Smooth muscle cell (in vitro differentiated cells): ENCODE results near the gene FOSL2. TPM values are rescaled to one million over a fixed set of nuclear protein-coding genes. Genes with fewer than 3 reads are reported as not detected.

Experiments used
- DNase-seq: peaks from one replicate; lab custom pipeline; 2025; ENCODE audit not compliant: unreplicated experiment; lab: John Stamatoyannopoulos, UW
- H2AFZ ChIP-seq: fragments of 200-600 bp; sonication (generic); 2 replicates; pipeline ENCODE4 v1.6.0; 2016; ENCODE audit warnings: antibody characterized with exemption, low read depth, mild to moderate bottlenecking
- H3F3A ChIP-seq: fragments of 200-600 bp; sonication (generic); 2 replicates; pipeline ENCODE4 v1.6.0; 2017; ENCODE audit warnings: antibody characterized with exemption, low read depth
- H3K27ac ChIP-seq: fragments of 200-600 bp; sonication (generic); 2 replicates; pipeline ENCODE4 v1.5.1; 2016; ENCODE audit warnings: low read depth, mild to moderate bottlenecking
- H3K27me3 ChIP-seq: fragments of 200-600 bp; sonication (generic); 2 replicates; pipeline ENCODE4 v1.6.1; 2016; ENCODE audit warnings: low read depth, mild to moderate bottlenecking
- H3K36me3 ChIP-seq: fragments of 200-600 bp; sonication (generic); 2 replicates; pipeline ENCODE4 v1.5.1; 2016; ENCODE audit warnings: low read depth
- H3K4me1 ChIP-seq: fragments of 200-600 bp; sonication (generic); 2 replicates; pipeline ENCODE4 v1.5.1; 2016; ENCODE audit warnings: low read depth
- H3K4me2 ChIP-seq: fragments of 200-600 bp; sonication (generic); 2 replicates; pipeline ENCODE4 v1.6.0; 2016; ENCODE audit warnings: mild to moderate bottlenecking
- H3K4me3 ChIP-seq: fragments of 200-600 bp; sonication (generic); 2 replicates; pipeline ENCODE4 v1.5.1; 2016; ENCODE audit warnings: mild to moderate bottlenecking
- H3K79me2 ChIP-seq: fragments of 200-600 bp; sonication (generic); 2 replicates; pipeline ENCODE4 v1.6.0; 2016; ENCODE audit warnings: low read depth, mild to moderate bottlenecking
- H3K9ac ChIP-seq: fragments of 200-600 bp; sonication (generic); 2 replicates; pipeline ENCODE4 v1.6.0; 2016; ENCODE audit warnings: low read depth
- H3K9me3 ChIP-seq: fragments of 200-600 bp; sonication (generic); replicated peaks from 2 replicates; pipeline ENCODE4 v1.5.1; 2016; ENCODE audit warnings: low read depth
- H4K20me1 ChIP-seq: fragments of 200-600 bp; sonication (generic); 2 replicates; pipeline ENCODE4 v1.6.0; 2016; ENCODE audit warnings: low read depth
- CTCF ChIP-seq: fragments of 200-600 bp; sonication (generic); IDR thresholded peaks from 2 replicates; pipeline ENCODE4 v1.5.1; 2017; ENCODE audit warnings: borderline replicate concordance, mild to moderate bottlenecking, antibody characterized with exemption; ENCODE audit not compliant: insufficient read depth, poor library complexity, severe bottlenecking
- WGBS: methylation state at CpG from one replicate; pipeline ENCODE4 v1.1.7; 2016; ENCODE audit warnings: low lambda C conversion rate; 5-methylcytosine and 5-hydroxymethylcytosine counted together
- polyA plus RNA-seq: library from polyadenylated mRNA; unstranded; fragments of >200 nt; fragmentation: Nextera tagmentation; extraction: Ambion mirVana; gene quantifications from 2 replicates; pipeline ENCODE4 v1.2.1, GENCODE V29; 2016
- total RNA-seq: library from RNA; depleted of rRNA; stranded (reverse); fragments of >200 nt; gene quantifications from 2 replicates; pipeline ENCODE4 v1.2.3, GENCODE V29; 2014

FOSL2 gene
- total and polyA plus RNA-seq, 2 experiments from 2014 or later = 70.8 to 106 TPM

DNA sequence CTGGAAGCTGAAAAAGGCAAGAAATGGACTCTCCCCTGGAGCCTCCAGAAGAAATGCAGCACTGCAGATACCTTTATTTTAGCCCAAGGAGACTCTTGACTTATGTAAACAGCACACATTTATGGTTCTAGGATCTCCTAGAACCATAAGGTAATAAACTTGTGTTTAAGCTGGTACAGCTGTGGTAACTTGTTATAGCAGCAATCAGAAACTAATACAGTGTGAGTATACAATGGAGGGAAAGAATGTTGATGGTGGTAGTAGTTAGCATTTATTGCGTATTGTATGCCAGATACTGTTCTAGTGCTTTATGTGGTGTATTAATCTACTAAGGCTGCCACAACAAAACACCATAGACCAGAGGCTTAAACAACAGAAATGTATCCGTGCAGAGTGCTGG, 40.6 kb downstream of the FOSL2 start:
- TF ChIP-seq CTCF = no peak
- H2AFZ ChIP-seq = no peak overlapping the region
- no peaks in the 10 kb centered on the region for H3K36me3 ChIP-seq

DNA sequence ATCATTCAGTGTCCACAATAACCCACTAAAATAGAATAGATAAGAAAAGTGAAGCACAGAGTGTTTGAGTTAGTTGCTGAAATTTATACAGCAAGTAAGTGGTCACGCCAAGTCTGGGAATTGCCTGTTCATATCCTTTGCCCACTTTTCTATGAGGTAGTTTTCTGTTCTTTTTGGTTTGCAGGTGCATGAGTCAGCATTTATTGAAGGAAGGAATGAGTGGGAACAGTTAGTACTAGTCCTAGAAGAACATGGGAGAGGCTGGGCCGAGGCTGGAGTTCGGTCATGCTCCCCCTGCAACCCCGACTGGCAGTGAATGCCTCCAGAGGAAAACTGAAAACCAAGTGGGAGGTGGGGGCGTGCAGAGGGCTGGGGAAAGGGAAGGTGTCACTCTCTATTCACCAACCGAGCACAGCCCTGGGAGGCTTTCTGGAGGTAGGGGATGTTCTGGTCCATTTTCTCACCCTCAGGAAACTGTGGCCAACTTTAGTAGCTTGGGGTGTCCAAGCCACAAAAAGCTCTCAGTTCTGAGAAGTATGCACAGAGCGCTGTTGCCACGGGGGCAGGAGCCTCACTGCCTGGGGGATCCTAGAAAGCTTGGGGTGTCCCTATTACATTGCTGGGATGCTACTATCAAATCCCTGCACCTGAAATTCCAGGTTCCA, 41.4 kb downstream of the FOSL2 start:
- Histone ChIP-seq H3K79me2 (no peaks in the 10 kb centered on the region), H3K9me3 (no peaks in the 10 kb centered on the region), H3K27ac (no peak overlapping the region), H3K27me3 (no peaks in the 10 kb centered on the region), H2AFZ (no peak overlapping the region), H3K9ac (no peak overlapping the region), H3K36me3 (no peaks in the 10 kb centered on the region), H3K4me3 (no peak overlapping the region), H4K20me1 (no peaks in the 10 kb centered on the region), H3K4me1 (no peaks in the 10 kb centered on the region), H3K4me2 (no peak overlapping the region), H3F3A (no peaks in the 10 kb centered on the region)
- WGBS = 99% methylated on average over 8 of the region's 8 CpGs
- no peak for DNase-seq
- no peak for TF ChIP-seq CTCF

More for the DNA sequence above, 40.6 kb downstream of the FOSL2 start:
- Histone ChIP-seq H3K27ac (no peak overlapping the region), H3K9me3 (no peaks in the 10 kb centered on the region), H3K27me3 (no peaks in the 10 kb centered on the region), H4K20me1 (no peaks in the 10 kb centered on the region), H3K79me2 (no peaks in the 10 kb centered on the region), H3K4me3 (no peak overlapping the region), H3K9ac (no peak overlapping the region), H3F3A (no peaks in the 10 kb centered on the region), H3K4me2 (no peak overlapping the region), H3K4me1 (no peaks in the 10 kb centered on the region)
- no peak for DNase-seq
- WGBS = 98% methylated on average over 2 of the region's 2 CpGs

DNA sequence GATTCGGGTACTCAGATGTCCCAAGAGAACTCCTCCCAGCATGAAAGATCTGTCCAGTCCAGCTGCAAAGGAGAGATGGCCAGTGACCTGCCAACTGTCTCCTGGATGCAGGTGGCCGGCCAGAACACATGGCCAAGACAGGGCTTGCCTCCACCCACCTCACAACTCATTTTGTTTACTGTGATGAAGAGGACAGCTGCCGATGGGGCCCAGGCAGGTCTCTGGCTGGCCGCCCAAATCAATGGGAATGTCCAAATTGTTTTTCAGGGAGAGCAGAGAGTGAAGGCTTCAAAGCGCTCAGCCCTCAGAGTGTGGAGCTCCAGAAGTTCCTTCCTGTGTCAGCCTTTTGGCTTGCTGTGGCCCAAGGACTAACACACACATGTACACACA, 41.9 kb downstream of the FOSL2 start:
- no peak overlapping the region for H3K9ac ChIP-seq
- no peaks in the 10 kb centered on the region for H3F3A ChIP-seq
- H3K27me3 ChIP-seq = no peaks in the 10 kb centered on the region
- TF ChIP-seq CTCF = no peak
- no peak overlapping the region for H3K4me2 ChIP-seq
- 89% methylated on average over 4 of the region's 5 CpGs for WGBS
- H3K27ac ChIP-seq = no peak overlapping the region
- no peak overlapping the region for H2AFZ ChIP-seq
- H3K4me1 ChIP-seq = no peaks in the 10 kb centered on the region
- no peak overlapping the region for H3K4me3 ChIP-seq
- H3K36me3 ChIP-seq = no peaks in the 10 kb centered on the region
- H4K20me1 ChIP-seq = no peaks in the 10 kb centered on the region
- no peaks in the 10 kb centered on the region for H3K79me2 ChIP-seq
- no peaks in the 10 kb centered on the region for H3K9me3 ChIP-seq
- no peak for DNase-seq

- no peak overlapping the region for H3K27ac ChIP-seq
- H3K27me3 ChIP-seq = no peaks in the 10 kb centered on the region
- no peaks in the 10 kb centered on the region for H3K79me2 ChIP-seq
- no peak overlapping the region for H3K9ac ChIP-seq
- H3F3A ChIP-seq = no peaks in the 10 kb centered on the region
- 94% methylated on average over 4 of the region's 4 CpGs for WGBS
- DNase-seq = no peak
- no peak for TF ChIP-seq CTCF
- H3K4me3 ChIP-seq = no peak overlapping the region
- no peak overlapping the region for H3K4me2 ChIP-seq
- no peaks in the 10 kb centered on the region for H3K36me3 ChIP-seq
- no peaks in the 10 kb centered on the region for H3K9me3 ChIP-seq
- no peak overlapping the region for H2AFZ ChIP-seq
- no peaks in the 10 kb centered on the region for H4K20me1 ChIP-seq
- H3K4me1 ChIP-seq = no peaks in the 10 kb centered on the region
Observed at GRCh38 chr2:28435241-28435640, 42.6 kb downstream of the FOSL2 start.
